Suppressor macrophage (primary cell): ENCODE measurements around the gene TPM1.

Experiments used
- DNase-seq, 4 experiments: peaks; one replicate each; pipeline ENCODE4 v3.0.0-alpha.2; 2020 to 2022

Gene TPM1

GRCh38 chr15:63057468-63058345, 15.2 kb downstream of the TPM1 start:
- DNase-seq = no peak

DNA sequence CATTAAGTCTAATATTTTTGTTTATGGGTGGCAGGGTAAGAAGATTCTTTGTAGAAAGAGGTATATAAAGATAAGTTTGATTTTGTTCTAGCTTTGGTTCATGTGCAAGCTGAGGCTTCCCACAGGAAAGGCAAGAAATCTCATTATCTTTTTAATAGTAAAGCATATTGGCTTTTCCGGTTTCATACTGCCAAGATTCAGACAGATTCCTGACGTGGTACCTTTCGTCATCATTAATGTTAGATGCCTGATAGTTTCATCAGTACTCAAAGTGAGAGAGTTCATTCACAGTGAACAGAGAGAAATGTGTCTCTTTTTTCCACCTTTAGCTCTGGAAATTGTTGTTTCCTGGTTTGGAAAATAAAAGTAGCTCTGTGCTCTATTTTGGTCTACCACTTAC, 16.5 kb downstream of the TPM1 start:
- no peak for DNase-seq

DNA sequence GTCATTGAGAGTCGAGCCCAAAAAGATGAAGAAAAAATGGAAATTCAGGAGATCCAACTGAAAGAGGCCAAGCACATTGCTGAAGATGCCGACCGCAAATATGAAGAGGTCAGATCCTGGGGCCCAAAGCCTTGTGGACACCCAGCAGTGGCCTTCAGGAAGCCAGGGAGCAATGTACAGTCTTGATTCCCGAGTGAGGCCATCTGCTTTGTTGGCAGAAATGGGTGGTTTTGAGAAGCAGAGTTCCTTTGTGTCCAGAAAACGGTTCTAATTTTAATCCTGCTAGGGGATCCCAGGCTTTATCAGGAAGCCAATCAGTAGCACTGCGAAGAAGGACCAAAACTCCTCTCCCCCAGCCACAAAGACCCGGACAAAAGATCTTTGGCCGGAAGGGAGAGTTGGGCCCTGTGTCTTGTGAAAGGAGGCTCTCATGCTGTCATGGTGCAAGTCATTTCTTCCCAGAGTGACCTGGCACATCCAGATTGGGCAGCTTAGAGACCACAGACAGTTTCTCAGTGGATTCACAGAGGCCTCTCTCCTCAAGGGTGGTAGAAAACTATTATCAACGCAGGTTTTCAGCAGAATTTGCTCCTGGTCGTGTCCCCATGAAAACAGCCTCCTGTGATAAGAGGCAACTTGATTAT, 17.1 kb downstream of the TPM1 start:
- DNase-seq = no peak

DNA sequence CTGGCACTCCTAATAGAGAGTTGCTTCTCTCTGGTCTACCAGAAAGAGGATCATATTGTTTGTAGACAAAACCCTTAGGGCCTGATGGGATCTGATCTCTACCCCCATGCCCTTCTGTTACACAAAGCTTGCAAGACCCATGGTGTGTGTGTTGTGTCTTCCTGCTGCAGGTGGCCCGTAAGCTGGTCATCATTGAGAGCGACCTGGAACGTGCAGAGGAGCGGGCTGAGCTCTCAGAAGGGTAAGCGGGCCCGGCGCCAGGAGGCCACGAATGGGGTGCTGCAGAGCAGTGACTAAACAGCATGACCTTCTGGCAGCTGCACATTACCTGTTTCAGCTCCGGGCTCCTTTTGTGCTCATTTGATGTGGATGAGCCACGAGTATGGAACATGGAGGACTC, 18.2 kb downstream of the TPM1 start:
- no peak for DNase-seq

GRCh38 chr15:63061975-63062374, 19.4 kb downstream of the TPM1 start:
- no peak for DNase-seq

DNA sequence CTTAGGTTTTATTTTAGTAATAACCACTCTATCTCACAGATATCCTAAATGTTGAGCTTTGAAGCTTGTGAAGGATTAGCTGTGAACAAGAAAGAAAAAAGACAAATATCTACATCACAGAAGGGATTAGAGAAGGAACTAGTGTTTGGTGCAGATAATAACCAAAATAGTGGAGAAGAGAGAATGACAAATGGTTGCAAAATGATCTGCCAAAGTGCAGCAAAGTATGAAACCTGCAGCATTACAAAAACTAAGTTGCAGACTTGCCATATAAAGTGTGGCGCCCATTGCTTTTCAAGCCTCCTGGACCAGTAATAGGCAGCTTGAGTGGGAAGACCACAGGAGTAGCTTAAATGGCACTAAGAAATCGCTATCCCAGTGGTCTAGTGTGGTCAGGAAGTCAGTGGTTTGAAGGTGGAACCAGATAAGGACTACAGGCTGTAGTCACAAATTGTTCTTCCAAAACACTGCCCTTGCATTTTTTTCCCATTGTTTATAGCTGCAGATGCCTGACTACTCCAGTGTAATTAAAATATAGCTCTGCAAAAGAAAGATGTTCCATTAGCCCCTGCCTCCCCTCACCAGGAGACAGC, 20.7 kb downstream of the TPM1 start:
- no peak for DNase-seq

- no peak for DNase-seq
Observed at GRCh38 chr15:63063877-63064409, 21.4 kb downstream of the TPM1 start.

GRCh38 chr15:63065262-63066221, 23.0 kb downstream of the TPM1 start:
- no peak for DNase-seq

DNA sequence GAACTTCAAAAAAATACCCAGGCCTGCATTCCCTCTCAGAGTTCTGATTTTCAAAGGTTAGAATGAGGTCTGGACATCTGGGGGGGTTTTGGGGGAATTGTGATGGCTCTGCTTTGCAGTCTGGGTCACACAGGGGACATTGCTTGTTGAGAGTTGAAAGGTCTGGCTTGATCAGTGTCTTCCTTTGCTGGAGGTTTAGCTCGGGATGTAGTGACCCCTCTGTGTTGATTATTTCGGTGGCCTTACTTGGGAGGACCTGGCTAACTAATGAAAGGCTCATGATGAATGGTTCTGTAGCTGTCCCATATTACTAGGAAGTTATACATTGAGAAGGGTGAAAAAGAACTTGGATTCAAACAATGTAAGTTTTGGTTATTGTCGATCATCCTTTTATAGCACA, 23.7 kb downstream of the TPM1 start:
- DNase-seq = no peak

DNA sequence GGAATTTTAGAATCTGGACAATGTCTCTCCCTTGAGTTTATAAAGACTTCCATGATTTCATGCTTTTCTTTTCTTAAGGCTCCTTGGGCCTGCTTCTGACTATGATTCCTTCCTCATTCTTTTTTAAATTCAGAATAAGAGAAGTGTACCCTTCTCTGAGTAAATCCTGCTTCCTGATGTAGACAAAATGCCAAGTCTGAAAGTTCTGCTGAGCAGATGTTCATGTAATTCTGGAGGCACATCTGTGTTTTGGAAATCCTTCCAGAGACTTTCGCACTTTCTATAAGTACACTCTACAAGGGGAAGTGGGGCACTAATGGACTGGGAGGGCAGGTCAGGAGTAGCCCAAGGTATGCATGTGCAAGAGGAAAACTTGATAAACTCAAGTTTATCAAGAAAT, 24.8 kb downstream of the TPM1 start:
- DNase-seq = peak; percentile 12 to 67 (median 43)

- no peak for DNase-seq
Observed at GRCh38 chr15:63067976-63068743, 25.6 kb downstream of the TPM1 start.

GRCh38 chr15:63069616-63070090, 27.1 kb downstream of the TPM1 start:
- DNase-seq = no peak

- DNase-seq = no peak
Observed at GRCh38 chr15:63070681-63071129, 28.2 kb downstream of the TPM1 start.

- DNase-seq = no peak
Observed at GRCh38 chr15:63071288-63071909, 28.9 kb downstream of the TPM1 start.

DNA sequence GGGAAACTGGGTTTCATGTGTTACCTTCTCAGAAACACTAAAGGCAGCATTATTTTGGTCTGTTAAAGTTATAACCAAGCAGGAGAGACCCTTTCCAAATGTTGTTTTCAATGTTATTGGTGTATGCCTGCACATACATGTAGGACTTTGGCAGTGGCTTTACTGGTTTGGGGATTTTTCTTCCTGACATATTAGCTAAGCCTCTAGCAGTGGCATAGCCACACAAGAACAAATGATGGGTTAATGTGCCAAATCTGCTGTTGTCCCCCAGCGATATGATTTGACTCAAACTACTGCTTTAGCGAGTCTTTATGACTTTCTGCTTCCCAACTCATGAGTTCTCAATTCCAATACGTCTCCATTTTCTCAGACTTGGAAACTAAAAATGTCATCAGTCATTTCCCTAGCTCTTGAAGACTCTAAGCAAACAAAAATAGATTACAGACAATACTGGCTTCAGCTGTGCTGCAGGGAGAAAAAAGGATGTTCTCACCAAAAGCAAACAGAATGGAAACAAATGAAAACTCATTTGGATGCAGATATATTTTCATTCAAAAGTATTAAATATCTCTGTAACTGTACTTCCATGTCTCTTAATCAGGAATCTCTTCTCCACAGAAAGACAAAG, 29.6 kb downstream of the TPM1 start:
- no peak for DNase-seq

- DNase-seq = no peak
Observed at GRCh38 chr15:63072809-63073277, 30.3 kb downstream of the TPM1 start.

DNA sequence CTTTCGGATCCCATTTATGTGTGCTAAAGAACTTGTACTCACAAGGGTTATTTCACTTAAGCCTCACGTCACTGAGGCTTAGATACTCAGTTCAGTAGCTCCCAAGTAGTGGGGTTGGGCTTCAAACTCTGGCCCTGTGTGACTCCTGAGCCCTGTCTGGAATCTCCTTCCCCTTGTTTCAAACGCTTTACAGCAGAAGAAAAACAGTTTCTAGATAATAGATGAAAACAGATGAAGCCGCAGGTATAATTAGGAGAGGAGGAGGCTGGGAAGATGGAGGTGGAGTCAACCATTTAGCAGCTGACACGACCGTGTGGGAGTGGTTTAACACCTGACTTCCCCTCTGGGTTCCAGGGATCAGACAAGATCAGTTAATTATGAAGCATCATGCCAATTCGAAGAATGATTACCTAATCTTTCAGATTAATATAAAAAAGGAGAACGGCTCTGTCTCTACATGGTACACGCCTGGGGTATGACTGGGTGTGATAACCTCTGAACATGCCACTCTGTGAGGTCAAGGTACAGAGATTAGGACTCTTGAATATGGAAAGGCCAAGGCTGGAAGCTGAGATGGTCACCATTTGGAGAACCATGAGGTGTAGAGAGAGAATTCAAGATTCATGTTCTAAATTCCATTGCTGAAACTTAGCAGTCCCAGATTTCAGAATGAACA, 31.1 kb downstream of the TPM1 start:
- DNase-seq = no peak

DNA sequence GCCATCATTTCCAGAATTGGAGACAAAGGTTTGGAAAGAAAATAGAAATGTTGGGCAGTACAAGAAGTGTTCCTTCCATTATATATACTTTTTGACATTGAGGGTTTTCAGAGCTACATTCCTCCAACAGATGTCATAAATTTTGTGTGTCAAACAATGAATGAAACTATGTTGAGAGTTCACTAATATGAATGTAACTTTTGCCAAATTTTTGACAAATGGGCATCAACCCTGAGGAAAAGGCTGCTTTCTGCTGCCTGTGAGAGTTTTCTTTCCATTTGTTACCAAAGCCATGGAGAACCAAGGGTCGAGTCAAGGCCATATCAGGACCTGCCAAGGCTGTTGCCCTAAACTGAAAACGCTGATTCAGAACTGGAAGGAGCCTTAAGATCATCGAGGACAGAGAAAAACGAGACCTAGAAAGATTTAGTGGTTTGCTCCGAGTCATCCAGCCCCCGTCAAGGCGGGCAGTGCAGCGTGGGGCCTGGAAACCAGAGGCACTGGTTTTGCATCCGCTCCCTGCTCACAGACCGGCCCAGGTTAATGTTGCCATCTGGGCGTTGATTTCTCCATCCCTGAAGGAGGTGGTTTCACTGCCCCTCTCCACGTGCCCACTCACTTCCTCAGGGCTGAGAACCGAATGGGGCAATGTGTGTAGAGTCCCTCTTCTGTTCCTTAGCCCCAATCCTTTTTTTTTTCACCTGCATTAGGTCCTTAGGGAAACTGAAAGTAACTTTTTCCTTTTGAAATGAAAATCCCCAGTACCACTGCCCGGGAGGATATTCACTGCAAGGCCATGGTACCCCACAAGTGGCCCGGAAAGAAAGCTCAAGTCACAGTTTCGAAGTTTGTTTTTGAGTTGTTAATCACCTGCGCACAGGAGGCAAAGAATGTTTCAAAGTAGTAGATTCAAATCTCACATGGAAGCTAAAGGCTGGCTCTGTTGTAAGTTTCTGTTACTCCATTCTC, 32.8 kb downstream of the TPM1 start:
- DNase-seq = peak in 1 of 4 experiments; percentile 11
